WERI-Rb-1 (cell line): ENCODE data around the gene FNDC11.
"Not testable (repeated sequence)": the region's sequence is repeated elsewhere in the genome, so short reads cannot be mapped to it uniquely, and the experiment has no call there.

Experiments
- DNase-seq: peaks from one replicate; pipeline ENCODE4 v3.0.0-alpha.2; 2020
- H3K27ac ChIP-seq: fragments of 250-450 bp; sonication (Bioruptor Pico); 2 replicates; pipeline ENCODE4 v1.5.1; 2020; ENCODE audit warnings: mild to moderate bottlenecking, moderate library complexity
- H3K27me3 ChIP-seq: fragments of 250-450 bp; sonication (Bioruptor Pico); 2 replicates; pipeline ENCODE4 v1.5.1; 2021; ENCODE audit warnings: mild to moderate bottlenecking, low read depth, moderate library complexity; ENCODE audit not compliant: insufficient read depth, severe bottlenecking
- H3K36me3 ChIP-seq: fragments of 250-450 bp; sonication (Bioruptor Pico); 2 replicates; pipeline ENCODE4 v1.5.1; 2020; ENCODE audit warnings: mild to moderate bottlenecking, moderate library complexity
- H3K4me3 ChIP-seq: 2 replicates; pipeline ENCODE4 v1.5.1; 2011; ENCODE audit warnings: low read depth, mild to moderate bottlenecking, control low read depth, low read length
- H3K9me3 ChIP-seq: fragments of 250-450 bp; sonication (Bioruptor Pico); 2 replicates; pipeline ENCODE4 v1.5.1; 2021; ENCODE audit warnings: mild to moderate bottlenecking, moderate library complexity; ENCODE audit not compliant: severe bottlenecking
- TF ChIP-seq, protein P1 (sequence below): IDR thresholded peaks from 2 replicates; pipeline ENCODE4 v1.5.1; 2011; ENCODE audit warnings: low read depth, mild to moderate bottlenecking, control low read depth, inconsistent platforms, low read length

Gene FNDC11

GRCh38 chr20:63556873-63557478 lies 3.0 kb downstream of the FNDC11 start:
- H3K27ac ChIP-seq: no peak overlapping the region
- no peaks in the 10 kb centered on the region for H3K9me3 ChIP-seq
- no peaks in the 10 kb centered on the region for H3K27me3 ChIP-seq
- no peaks in the 10 kb centered on the region; the same call in none of the 2 replicates for H3K36me3 ChIP-seq
- H3K4me3 ChIP-seq: no peak overlapping the region
- TF ChIP-seq, protein P1, sequence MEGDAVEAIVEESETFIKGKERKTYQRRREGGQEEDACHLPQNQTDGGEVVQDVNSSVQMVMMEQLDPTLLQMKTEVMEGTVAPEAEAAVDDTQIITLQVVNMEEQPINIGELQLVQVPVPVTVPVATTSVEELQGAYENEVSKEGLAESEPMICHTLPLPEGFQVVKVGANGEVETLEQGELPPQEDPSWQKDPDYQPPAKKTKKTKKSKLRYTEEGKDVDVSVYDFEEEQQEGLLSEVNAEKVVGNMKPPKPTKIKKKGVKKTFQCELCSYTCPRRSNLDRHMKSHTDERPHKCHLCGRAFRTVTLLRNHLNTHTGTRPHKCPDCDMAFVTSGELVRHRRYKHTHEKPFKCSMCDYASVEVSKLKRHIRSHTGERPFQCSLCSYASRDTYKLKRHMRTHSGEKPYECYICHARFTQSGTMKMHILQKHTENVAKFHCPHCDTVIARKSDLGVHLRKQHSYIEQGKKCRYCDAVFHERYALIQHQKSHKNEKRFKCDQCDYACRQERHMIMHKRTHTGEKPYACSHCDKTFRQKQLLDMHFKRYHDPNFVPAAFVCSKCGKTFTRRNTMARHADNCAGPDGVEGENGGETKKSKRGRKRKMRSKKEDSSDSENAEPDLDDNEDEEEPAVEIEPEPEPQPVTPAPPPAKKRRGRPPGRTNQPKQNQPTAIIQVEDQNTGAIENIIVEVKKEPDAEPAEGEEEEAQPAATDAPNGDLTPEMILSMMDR: no peak
- DNase-seq: no peak

- TF ChIP-seq, protein P1: no peak
- H3K27ac ChIP-seq: no peak overlapping the region
- H3K27me3 ChIP-seq: no peaks in the 10 kb centered on the region
- H3K36me3 ChIP-seq: no peaks in the 10 kb centered on the region; the same call in none of the 2 replicates
- H3K9me3 ChIP-seq: no peaks in the 10 kb centered on the region
- H3K4me3 ChIP-seq: no peak overlapping the region
- DNase-seq: no peak
These were observed 3.5 kb downstream of the FNDC11 start for GRCh38 chr20:63557481-63557891.

DNA sequence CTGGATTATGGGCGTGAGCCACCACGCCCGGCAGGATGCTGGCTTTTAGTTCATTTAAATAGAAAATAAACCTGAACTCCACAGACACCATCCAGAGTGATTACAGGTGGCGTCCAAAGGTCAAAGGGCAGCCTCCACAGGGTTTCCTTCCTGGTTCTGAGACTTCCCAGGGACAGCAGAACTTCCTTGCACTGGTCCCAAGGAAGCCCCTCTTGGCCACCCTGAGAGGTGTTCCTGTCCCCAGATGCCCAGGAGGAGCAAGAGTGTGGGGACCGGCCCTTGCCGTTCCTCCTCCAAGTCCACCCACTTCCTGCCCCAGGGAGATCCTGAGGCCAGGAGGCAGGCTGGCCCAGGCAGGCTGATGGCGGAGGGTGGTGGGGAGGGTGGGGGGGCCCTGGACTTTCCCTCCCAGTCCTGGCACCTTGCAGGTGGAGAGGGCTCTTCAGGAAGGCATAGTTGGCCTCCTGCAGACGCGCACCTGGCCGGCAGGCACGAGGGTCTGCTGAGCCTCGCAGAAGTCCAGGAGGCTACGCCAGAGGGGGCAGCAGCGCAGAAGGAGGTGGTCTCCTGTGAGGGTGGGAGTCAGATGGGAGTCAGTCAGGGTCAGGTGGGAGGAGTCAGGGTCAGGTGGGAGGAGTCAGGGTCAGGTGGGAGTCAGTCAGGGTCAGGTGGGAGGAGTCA lies 5.0 kb downstream of the FNDC11 start:
- TF ChIP-seq, protein P1: no peak
- no peak overlapping the region for H3K27ac ChIP-seq
- no peaks in the 10 kb centered on the region for H3K27me3 ChIP-seq
- H3K4me3 ChIP-seq: no peak overlapping the region
- no peaks in the 10 kb centered on the region for H3K9me3 ChIP-seq
- H3K36me3 ChIP-seq: no peaks in the 10 kb centered on the region; the same call in none of the 2 replicates
- no peak for DNase-seq

DNA sequence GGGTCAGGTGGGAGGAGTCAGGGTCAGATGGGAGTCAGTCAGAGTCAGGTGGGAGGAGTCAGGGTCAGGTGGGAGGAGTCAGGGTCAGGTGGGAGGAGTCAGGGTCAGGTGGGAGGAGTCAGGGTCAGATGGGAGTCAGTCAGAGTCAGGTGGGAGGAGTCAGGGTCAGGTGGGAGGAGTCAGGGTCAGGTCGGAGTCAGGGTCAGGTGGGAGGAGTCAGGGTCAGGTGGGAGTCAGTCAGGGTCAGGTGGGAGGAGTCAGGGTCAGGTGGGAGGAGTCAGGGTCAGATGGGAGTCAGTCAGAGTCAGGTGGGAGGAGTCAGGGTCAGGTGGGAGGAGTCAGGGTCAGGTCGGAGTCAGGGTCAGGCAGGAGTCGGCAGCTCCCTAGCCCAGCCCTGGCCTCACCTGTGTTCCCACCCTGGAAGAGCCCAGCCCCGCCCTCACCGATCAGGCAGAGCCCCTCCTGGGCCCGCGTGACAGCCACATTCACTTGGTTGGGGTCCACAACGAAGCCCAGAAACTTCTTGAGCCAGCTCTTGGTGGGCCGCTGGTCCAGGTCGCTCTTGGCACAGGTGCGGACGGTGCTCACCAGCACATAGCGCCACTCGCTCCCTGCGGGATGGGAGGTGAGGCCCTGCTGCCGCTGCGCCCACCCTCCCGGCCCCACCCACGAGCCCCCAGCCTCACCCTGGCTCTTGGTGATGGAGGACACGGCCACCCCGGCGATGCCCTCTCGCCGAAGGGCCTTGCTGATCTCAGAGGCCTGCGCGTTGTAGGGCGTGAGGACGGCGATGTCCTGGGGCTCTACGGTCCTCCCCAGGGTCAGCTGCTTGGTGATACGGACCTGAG lies 5.8 kb downstream of the FNDC11 start:
- H3K4me3 ChIP-seq, H3K27ac ChIP-seq, DNase-seq, H3K36me3 ChIP-seq, H3K9me3 ChIP-seq, H3K27me3 ChIP-seq: not testable (repeated sequence)

- Histone ChIP-seq H3K36me3 (no peaks in the 10 kb centered on the region; the same call in none of the 2 replicates), H3K27ac (no peak overlapping the region), H3K27me3 (no peaks in the 10 kb centered on the region), H3K9me3 (no peaks in the 10 kb centered on the region), H3K4me3 (no peak overlapping the region)
- TF ChIP-seq, protein P1: no peak
- DNase-seq: no peak
These were observed 6.4 kb downstream of the FNDC11 start for GRCh38 chr20:63560333-63560805.
